ENCODE data around the gene PCDHGA6. TPM values are rescaled to one million over a fixed set of nuclear protein-coding genes. Genes with fewer than 3 reads are reported as not detected.
"Not testable (repeated sequence)": the region's sequence is repeated elsewhere in the genome, so short reads cannot be mapped to it uniquely, and the experiment has no call there.

Gene PCDHGA6
- total RNA-seq, 1 donor from 2014 or later: 0.41 TPM

DNA sequence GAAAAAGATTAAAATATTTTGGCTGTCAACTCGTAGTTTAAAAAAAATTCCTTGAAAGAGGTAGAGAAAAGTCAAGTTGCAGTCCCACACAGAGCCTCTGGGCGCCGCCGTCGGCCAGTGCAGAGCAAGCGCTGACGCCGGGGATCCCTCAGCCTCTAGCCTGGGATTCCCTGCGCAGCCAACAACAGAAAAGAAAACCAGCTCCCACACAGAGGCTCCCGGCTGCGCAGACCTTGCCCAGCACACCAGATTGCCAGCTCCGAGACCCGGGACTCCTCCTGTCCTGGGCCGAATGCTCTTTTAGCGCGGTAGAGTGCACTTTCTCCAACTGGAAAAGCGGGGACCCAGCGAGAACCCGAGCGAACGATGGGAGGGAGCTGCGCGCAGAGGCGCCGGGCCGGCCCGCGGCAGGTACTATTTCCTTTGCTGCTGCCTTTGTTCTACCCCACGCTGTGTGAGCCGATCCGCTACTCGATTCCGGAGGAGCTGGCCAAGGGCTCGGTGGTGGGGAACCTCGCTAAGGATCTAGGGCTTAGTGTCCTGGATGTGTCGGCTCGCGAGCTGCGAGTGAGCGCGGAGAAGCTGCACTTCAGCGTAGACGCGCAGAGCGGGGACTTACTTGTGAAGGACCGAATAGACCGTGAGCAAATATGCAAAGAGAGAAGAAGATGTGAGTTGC lies 43.9 kb downstream of the PCDHGA6 start, which contains the start of gene PCDHGB7:
Gene PCDHGB7 (plus strand): TSS at position 184 of the 679 bp plus-strand sequence. CDS start 183 bp downstream, at position 367.
- peaks cover 40% of the 10 kb centered on the region for H3K9me3 Mint-ChIP-seq (ENCODE audit: unreplicated experiment)
- H3K9me3 ChIP-seq (ENCODE audit: insufficient read depth, low read depth, low read length): peaks cover 51% of the 10 kb centered on the region
- H3K4me1 Mint-ChIP-seq (ENCODE audit: low read depth, unreplicated experiment): peaks cover 10% of the 10 kb centered on the region
- not testable (repeated sequence) for H3K27me3 Mint-ChIP-seq (ENCODE audit: low read depth, unreplicated experiment); H3K4me1 ChIP-seq (ENCODE audit: insufficient read depth, low read length); H3K79me2 ChIP-seq (ENCODE audit: insufficient read depth, low read length); H3K36me3 ChIP-seq (ENCODE audit: insufficient read depth, low read length); H4K20me1 ChIP-seq (ENCODE audit: insufficient read depth, low read length); FAIRE-seq; H3K27me3 ChIP-seq (ENCODE audit: insufficient read depth, low read length)
- peak within 1 kb of the TSS; percentile 92 for H3K4me3 Mint-ChIP-seq (ENCODE audit: unreplicated experiment)
- H2AFZ ChIP-seq (ENCODE audit: low read depth, low read length): peak within 1 kb of the TSS; percentile 28
- peaks cover 52% of the 10 kb centered on the region for H3K36me3 Mint-ChIP-seq (ENCODE audit: low read depth, unreplicated experiment)
- TF ChIP-seq CTCF (IDR thresholded peaks at IDR 0.05; ENCODE audit: insufficient read depth, low read depth, low read length): peak; percentile 67
- H3K27ac Mint-ChIP-seq (ENCODE audit: unreplicated experiment): peak within 1 kb of the TSS; percentile 96
- H3K4me2 ChIP-seq (ENCODE audit: low read length): peak within 1 kb of the TSS; percentile 76
- H3K9ac ChIP-seq (ENCODE audit: low read length): peak within 1 kb of the TSS; percentile 73
- peak within 1 kb of the TSS; percentile 47 for H3K27ac ChIP-seq (ENCODE audit: low read depth, low read length)
- peak within 1 kb of the TSS; percentile 49 for H3K4me3 ChIP-seq (ENCODE audit: insufficient read depth, low read depth, low read length)
- DNase-seq (ENCODE audit: low read depth): peak; percentile 56

DNA sequence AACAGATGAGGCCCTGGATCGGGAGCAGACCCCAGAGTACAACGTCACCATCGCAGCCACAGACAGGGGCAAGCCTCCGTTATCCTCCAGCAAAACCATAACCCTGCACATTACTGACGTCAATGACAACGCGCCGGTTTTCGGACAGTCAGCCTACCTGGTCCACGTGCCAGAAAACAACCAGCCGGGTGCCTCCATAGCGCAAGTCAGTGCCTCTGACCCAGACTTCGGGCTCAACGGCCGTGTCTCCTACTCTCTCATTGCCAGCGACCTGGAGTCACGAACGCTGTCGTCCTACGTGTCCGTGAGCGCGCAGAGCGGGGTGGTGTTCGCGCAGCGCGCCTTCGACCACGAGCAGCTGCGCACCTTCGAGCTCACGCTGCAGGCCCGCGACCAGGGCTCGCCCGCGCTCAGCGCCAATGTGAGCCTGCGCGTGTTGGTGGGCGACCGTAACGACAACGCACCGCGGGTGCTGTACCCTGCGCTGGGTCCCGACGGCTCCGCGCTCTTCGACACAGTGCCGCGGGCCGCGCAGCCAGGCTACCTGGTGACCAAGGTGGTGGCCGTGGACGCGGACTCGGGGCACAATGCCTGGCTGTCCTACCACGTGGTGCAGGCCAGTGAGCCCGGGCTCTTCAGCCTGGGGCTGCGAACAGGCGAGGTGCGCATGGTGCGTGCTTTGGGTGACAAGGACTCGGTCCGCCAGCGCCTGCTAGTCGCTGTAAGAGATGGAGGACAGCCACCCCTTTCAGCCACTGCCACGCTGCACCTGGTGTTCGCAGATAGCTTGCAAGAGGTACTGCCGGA lies 45.6 kb downstream of the PCDHGA6 start:
- H3K27me3 ChIP-seq (ENCODE audit: insufficient read depth, low read length): no peaks in the 10 kb centered on the region
- H2AFZ ChIP-seq (ENCODE audit: low read depth, low read length): no peak overlapping the region
- H3K36me3 ChIP-seq (ENCODE audit: insufficient read depth, low read length): no peaks in the 10 kb centered on the region
- no peak for TF ChIP-seq CTCF (IDR thresholded peaks at IDR 0.05; ENCODE audit: insufficient read depth, low read depth, low read length)
- no peak for TF ChIP-seq EZH2 (IDR thresholded peaks at IDR 0.05; ENCODE audit: insufficient read depth, low read length)
- Mint-ChIP-seq H3K4me3 (ENCODE audit: unreplicated experiment) (no peak overlapping the region), H3K36me3 (ENCODE audit: low read depth, unreplicated experiment) (peaks cover 58% of the 10 kb centered on the region), H3K4me1 (ENCODE audit: low read depth, unreplicated experiment) (peaks cover 10% of the 10 kb centered on the region), H3K27me3 (ENCODE audit: low read depth, unreplicated experiment) (no peaks in the 10 kb centered on the region), H3K9me3 (ENCODE audit: unreplicated experiment) (peaks cover 43% of the 10 kb centered on the region), H3K27ac (ENCODE audit: unreplicated experiment) (peak overlapping the region; percentile 20)
- DNase-seq (ENCODE audit: low read depth) (no peak), FAIRE-seq (no peak)
- no peaks in the 10 kb centered on the region for H4K20me1 ChIP-seq (ENCODE audit: insufficient read depth, low read length)
- H3K9me3 ChIP-seq (ENCODE audit: insufficient read depth, low read depth, low read length): peaks cover 51% of the 10 kb centered on the region
- no peak overlapping the region for H3K4me3 ChIP-seq (ENCODE audit: insufficient read depth, low read depth, low read length)
- H3K9ac ChIP-seq (ENCODE audit: low read length): no peak overlapping the region
- no peak overlapping the region for H3K4me2 ChIP-seq (ENCODE audit: low read length)
- no peak overlapping the region for H3K27ac ChIP-seq (ENCODE audit: low read depth, low read length)
- no peaks in the 10 kb centered on the region for H3K4me1 ChIP-seq (ENCODE audit: insufficient read depth, low read length)
- peaks cover 8% of the 10 kb centered on the region for H3K79me2 ChIP-seq (ENCODE audit: insufficient read depth, low read length)

Measured in astrocyte (in vitro differentiated cells and primary cell).